Neural progenitor cell (in vitro differentiated cells): ENCODE data around the gene SDCCAG8. TPM values are rescaled to one million over a fixed set of nuclear protein-coding genes. Genes with fewer than 3 reads are reported as not detected.

Experiments used
- DNase-seq: peaks from one replicate; pipeline ENCODE4 v3.0.0-alpha.2; 2016; ENCODE audit warnings: low spot score
- H2AFZ ChIP-seq: fragments of 200-600 bp; sonication (generic); replicated peaks from 2 replicates; pipeline ENCODE4 v1.6.1; 2016; ENCODE audit warnings: antibody characterized with exemption
- H3F3A ChIP-seq: fragments of 200-600 bp; sonication (generic); 2 replicates; pipeline ENCODE4 v1.6.1; 2016; ENCODE audit warnings: antibody characterized with exemption, low read depth
- H3K27ac ChIP-seq: fragments of 200-600 bp; sonication (generic); 2 replicates; pipeline ENCODE4 v1.5.1; 2016; ENCODE audit warnings: mild to moderate bottlenecking
- H3K27me3 ChIP-seq: fragments of 200-600 bp; sonication (generic); 2 replicates; pipeline ENCODE4 v1.6.1; 2016; ENCODE audit warnings: mild to moderate bottlenecking, moderate library complexity
- H3K36me3 ChIP-seq: fragments of 200-600 bp; sonication (generic); 2 replicates; pipeline ENCODE4 v1.5.1; 2016
- H3K4me1 ChIP-seq: fragments of 200-600 bp; sonication (generic); 2 replicates; pipeline ENCODE4 v1.6.1; 2016; ENCODE audit warnings: mixed run types
- H3K4me2 ChIP-seq: fragments of 200-600 bp; sonication (generic); 2 replicates; pipeline ENCODE4 v1.6.1; 2016
- H3K4me3 ChIP-seq: fragments of 200-600 bp; sonication (generic); 2 replicates; pipeline ENCODE4 v1.5.1; 2016
- H3K79me2 ChIP-seq: fragments of 200-600 bp; sonication (generic); 2 replicates; pipeline ENCODE4 v1.6.1; 2016; ENCODE audit warnings: low read depth
- H3K9ac ChIP-seq: fragments of 200-600 bp; sonication (generic); 2 replicates; pipeline ENCODE4 v1.6.1; 2016
- H3K9me3 ChIP-seq: fragments of 200-600 bp; sonication (generic); 2 replicates; pipeline ENCODE4 v1.5.1; 2016; ENCODE audit warnings: low read depth
- H4K20me1 ChIP-seq: fragments of 200-600 bp; sonication (generic); 2 replicates; pipeline ENCODE4 v1.6.1; 2016; ENCODE audit warnings: low read depth
- H3K27ac Mint-ChIP-seq: 3 replicates; pipeline ENCODE4 v1.8.0; 2021; ENCODE audit warnings: mixed read lengths
- H3K27me3 Mint-ChIP-seq: 2 replicates; pipeline ENCODE4 v1.8.0; 2022; ENCODE audit warnings: low read depth, mild to moderate bottlenecking, inconsistent platforms, moderate library complexity, mixed read lengths; ENCODE audit not compliant: insufficient read depth
- H3K36me3 Mint-ChIP-seq: 3 replicates; pipeline ENCODE4 v1.8.0; 2021; ENCODE audit warnings: mixed read lengths
- H3K4me1 Mint-ChIP-seq: 3 replicates; pipeline ENCODE4 v1.8.0; 2021; ENCODE audit warnings: mixed read lengths
- H3K4me3 Mint-ChIP-seq: 3 replicates; pipeline ENCODE4 v1.8.0; 2021; ENCODE audit warnings: mild to moderate bottlenecking, moderate library complexity, mixed read lengths
- H3K9me3 Mint-ChIP-seq: 3 replicates; pipeline ENCODE4 v1.8.0; 2020; ENCODE audit warnings: mixed read lengths
- EZH2 ChIP-seq: fragments of 200-600 bp; sonication (generic); IDR thresholded peaks from 2 replicates; pipeline ENCODE4 v1.6.1; 2017; ENCODE audit warnings: antibody characterized with exemption, mild to moderate bottlenecking, moderate library complexity
- EZH2phosphoT487 ChIP-seq: fragments of 200-600 bp; sonication (generic); IDR thresholded peaks from 2 replicates; pipeline ENCODE4 v1.6.1; 2017; ENCODE audit warnings: antibody characterized with exemption
- total RNA-seq: library from RNA; depleted of rRNA; stranded (reverse); fragments of >200 nt; gene quantifications from 2 replicates; pipeline ENCODE4 v1.2.3, GENCODE V29; 2015; ENCODE audit warnings: low replicate concordance
- TF ChIP-seq, protein P1 (sequence below): fragments of 200-600 bp; sonication (generic); IDR thresholded peaks from 2 replicates; pipeline ENCODE4 v1.5.1; 2017; ENCODE audit warnings: antibody characterized with exemption, mild to moderate bottlenecking

Gene SDCCAG8
- total RNA-seq, 1 donor from 2014 or later, result 30.3 TPM

GRCh38 chr1:243251539-243251938 lies 4.3 kb upstream of the SDCCAG8 start:
- Mint-ChIP-seq H3K36me3 (peaks cover 47% of the 10 kb centered on the region), H3K4me3 (peak overlapping the region; percentile 33), H3K27ac (no peak overlapping the region), H3K27me3 (peaks cover 7% of the 10 kb centered on the region), H3K4me1 (peaks cover 10% of the 10 kb centered on the region), H3K9me3 (peaks cover 45% of the 10 kb centered on the region)
- Histone ChIP-seq H3K4me1 (peaks cover 21% of the 10 kb centered on the region), H2AFZ (no peak overlapping the region), H3K4me2 (no peak overlapping the region), H3K9ac (no peak overlapping the region), H3K4me3 (no peak overlapping the region), H3K27ac (no peak overlapping the region), H4K20me1 (peaks cover 66% of the 10 kb centered on the region), H3K36me3 (no peaks in the 10 kb centered on the region), H3K27me3 (no peaks in the 10 kb centered on the region), H3F3A (peaks cover 15% of the 10 kb centered on the region), H3K9me3 (no peaks in the 10 kb centered on the region), H3K79me2 (peaks cover 86% of the 10 kb centered on the region)
- TF ChIP-seq EZH2phosphoT487 (no peak), EZH2 (no peak)
- TF ChIP-seq, protein P1, sequence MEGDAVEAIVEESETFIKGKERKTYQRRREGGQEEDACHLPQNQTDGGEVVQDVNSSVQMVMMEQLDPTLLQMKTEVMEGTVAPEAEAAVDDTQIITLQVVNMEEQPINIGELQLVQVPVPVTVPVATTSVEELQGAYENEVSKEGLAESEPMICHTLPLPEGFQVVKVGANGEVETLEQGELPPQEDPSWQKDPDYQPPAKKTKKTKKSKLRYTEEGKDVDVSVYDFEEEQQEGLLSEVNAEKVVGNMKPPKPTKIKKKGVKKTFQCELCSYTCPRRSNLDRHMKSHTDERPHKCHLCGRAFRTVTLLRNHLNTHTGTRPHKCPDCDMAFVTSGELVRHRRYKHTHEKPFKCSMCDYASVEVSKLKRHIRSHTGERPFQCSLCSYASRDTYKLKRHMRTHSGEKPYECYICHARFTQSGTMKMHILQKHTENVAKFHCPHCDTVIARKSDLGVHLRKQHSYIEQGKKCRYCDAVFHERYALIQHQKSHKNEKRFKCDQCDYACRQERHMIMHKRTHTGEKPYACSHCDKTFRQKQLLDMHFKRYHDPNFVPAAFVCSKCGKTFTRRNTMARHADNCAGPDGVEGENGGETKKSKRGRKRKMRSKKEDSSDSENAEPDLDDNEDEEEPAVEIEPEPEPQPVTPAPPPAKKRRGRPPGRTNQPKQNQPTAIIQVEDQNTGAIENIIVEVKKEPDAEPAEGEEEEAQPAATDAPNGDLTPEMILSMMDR, result no peak
- no peak for DNase-seq

DNA sequence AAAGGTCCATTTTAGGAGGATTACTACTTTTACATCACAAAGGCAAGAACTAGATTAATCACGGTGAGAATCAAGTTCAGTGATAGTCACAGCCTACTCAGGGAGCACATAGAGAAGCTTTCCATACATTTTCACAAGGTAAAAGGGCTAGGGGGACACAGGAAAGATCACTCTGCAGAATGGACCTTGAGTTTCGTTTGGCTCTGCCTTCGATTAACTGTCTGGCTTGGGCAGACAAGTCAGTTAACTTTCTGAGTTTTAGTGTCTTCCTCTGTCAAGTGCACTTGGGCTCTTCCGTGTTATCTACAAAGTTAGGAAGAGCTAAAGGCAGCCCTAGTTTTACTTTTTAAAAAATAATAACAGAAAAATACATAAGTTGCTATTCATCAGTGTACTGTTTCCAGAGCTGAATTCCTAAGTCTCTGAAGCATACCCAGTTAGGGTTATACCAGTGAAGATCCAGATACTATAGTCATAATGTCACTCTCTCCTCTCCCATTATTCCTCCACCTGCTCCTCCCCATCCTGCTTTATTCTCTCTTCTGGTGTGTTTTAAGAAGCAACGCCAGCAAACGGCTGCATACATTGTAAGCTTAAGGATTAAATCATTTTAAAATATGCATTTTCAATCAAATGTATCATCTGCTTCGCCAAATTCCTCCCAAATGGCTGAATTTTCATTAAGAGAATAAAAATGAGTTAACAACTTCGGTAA lies 2.5 kb upstream of the SDCCAG8 start:
- Mint-ChIP-seq H3K27me3 (peaks cover 5% of the 10 kb centered on the region), H3K36me3 (peaks cover 33% of the 10 kb centered on the region), H3K27ac (peak overlapping the region; percentile 26)

DNA sequence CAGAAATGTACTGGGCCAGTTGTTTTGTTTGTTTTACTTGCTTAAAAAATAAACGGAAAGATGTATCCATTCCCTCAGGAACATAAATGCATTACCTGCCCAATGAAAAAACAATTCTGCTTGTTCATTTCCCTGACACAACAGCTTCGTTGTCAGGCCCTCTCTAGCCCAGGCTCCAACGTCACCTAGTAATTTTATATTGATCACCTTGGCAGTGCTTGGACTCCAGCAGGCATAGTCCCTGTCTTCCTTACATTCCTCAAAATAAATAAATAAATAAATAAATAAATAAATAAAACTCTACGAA lies 2.0 kb upstream of the SDCCAG8 start:
- peaks cover 22% of the 10 kb centered on the region for H3K9me3 Mint-ChIP-seq
- peaks cover 75% of the 10 kb centered on the region for H3K79me2 ChIP-seq

More for the DNA sequence above, 2.5 kb upstream of the SDCCAG8 start:
- H3K4me3 ChIP-seq, result peak overlapping the region; percentile 64
- peak overlapping the region; percentile 57 for H3K9ac ChIP-seq
- peak; percentile 6 for DNase-seq
- peaks cover 81% of the 10 kb centered on the region for H3K79me2 ChIP-seq
- TF ChIP-seq, protein P1, result no peak
- no peak for TF ChIP-seq EZH2phosphoT487
- no peak for TF ChIP-seq EZH2
- no peak overlapping the region for H2AFZ ChIP-seq
- peaks cover 26% of the 10 kb centered on the region for H3K4me1 ChIP-seq
- H3K9me3 ChIP-seq, result no peaks in the 10 kb centered on the region
- H4K20me1 ChIP-seq, result peaks cover 58% of the 10 kb centered on the region
- H3K27me3 ChIP-seq, result no peaks in the 10 kb centered on the region
- Mint-ChIP-seq H3K9me3 (peaks cover 27% of the 10 kb centered on the region), H3K4me1 (peaks cover 10% of the 10 kb centered on the region), H3K4me3 (peak overlapping the region; percentile 100)
- peak overlapping the region; percentile 97 for H3K4me2 ChIP-seq
- H3K36me3 ChIP-seq, result no peaks in the 10 kb centered on the region
- peaks cover 15% of the 10 kb centered on the region for H3F3A ChIP-seq
- H3K27ac ChIP-seq, result no peak overlapping the region

More for the DNA sequence above, 2.0 kb upstream of the SDCCAG8 start:
- H3K27me3 ChIP-seq, result no peaks in the 10 kb centered on the region
- H3K9me3 ChIP-seq, result no peaks in the 10 kb centered on the region
- peaks cover 26% of the 10 kb centered on the region for H3K4me1 ChIP-seq
- H3K4me2 ChIP-seq, result peak overlapping the region; percentile 97
- H3K9ac ChIP-seq, result peak overlapping the region; percentile 57
- no peak overlapping the region for H2AFZ ChIP-seq
- peaks cover 53% of the 10 kb centered on the region for H4K20me1 ChIP-seq
- Mint-ChIP-seq H3K4me1 (peaks cover 10% of the 10 kb centered on the region), H3K27ac (peak overlapping the region; percentile 26), H3K36me3 (peaks cover 28% of the 10 kb centered on the region), H3K4me3 (peak overlapping the region; percentile 100), H3K27me3 (peaks cover 4% of the 10 kb centered on the region)
- TF ChIP-seq EZH2, result no peak
- TF ChIP-seq, protein P1, result no peak
- TF ChIP-seq EZH2phosphoT487, result no peak
- DNase-seq, result peak; percentile 8
- no peaks in the 10 kb centered on the region for H3K36me3 ChIP-seq
- peak overlapping the region; percentile 87 for H3K27ac ChIP-seq
- H3K4me3 ChIP-seq, result peak overlapping the region; percentile 64
- peaks cover 15% of the 10 kb centered on the region for H3F3A ChIP-seq
